SIG-M5 treated with dmso at 0.1 percent for 504 hours (cell line): ENCODE measurements around the gene BICRAL.
"Not testable (repeated sequence)": the region's sequence is repeated elsewhere in the genome, so short reads cannot be mapped to it uniquely, and the experiment has no call there.

ENCODE experiments used
- DNase-seq: peaks from one replicate; lab custom pipeline; 2025; ENCODE audit not compliant: unreplicated experiment; lab: John Stamatoyannopoulos, UW

Gene BICRAL

DNA sequence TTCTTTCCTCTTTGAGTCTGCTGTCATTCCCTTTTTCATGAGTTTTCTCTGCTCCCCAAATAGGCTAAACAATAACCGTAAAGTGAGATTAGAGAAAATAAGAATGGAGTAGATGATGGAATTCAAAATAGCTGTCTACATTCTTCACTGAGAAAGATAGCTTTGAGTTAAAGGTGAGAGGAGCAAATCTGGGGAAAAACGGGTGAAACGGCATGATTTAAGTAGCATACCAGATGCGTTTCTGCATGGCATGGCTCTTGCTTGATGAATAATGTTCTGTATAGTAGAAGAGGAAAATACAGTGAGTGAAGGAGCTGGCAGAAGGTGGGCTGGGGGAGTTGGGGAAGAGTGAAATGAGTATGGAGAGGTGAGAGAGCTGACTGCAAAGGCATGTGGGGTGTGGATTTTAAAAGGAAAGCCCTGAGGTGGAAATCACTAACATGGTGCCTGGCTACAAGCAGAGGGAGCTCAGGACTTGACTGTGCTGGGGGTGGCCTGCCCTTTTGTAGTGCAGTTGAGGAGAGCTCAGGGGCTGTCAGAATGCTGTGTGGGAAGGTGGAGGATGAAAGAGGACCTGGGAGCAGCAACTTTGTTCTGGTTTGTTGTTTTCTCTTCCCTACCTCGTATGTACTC lies 8.8 kb downstream of the BICRAL start:
- no peak for DNase-seq

DNA sequence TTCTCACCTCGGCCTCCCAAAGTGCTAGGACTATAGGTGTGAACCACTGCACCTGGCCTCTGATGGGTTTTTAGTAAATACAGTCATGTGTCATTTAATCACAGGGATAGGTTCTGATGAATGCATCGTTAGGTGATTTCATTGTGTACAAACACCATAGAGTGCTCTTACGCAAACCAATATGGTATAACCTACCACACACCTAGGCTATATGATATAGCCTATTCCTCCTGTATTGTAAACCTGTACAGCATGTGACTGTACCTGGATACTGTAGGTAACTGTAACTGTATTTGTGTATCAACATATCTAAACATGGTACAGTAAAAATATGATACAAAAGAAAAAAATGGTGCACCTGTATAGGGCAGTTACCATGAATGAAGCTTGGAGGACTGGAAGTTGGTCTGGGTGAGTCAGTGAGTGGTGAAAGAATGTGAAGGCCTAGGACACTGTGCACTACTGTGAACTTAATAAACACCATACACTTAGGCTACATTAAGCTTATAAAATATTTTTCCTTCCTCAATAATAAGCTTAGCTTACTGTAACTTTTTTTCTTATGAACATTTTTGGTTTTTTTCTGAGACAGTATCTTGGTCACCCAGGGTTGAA lies 10.0 kb downstream of the BICRAL start:
- DNase-seq: no peak

DNA sequence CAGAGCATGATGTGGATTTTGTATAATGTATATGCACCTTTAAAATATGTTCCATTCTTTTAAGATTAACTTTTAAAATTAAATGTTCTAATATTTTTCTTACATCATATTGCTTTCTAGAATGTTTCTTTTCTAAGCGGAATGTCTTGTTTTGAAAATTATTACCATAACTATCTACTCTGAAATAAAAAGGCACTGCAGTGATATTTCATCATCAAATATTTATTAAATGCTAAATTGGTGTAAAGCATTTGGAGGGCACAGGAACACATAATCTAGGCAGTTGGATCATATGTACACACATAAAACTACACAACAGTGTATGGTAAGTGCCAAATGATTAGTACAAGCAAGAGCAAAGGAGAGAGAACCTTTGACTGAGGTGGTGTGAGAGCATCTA lies 13.8 kb downstream of the BICRAL start:
- no peak for DNase-seq

DNA sequence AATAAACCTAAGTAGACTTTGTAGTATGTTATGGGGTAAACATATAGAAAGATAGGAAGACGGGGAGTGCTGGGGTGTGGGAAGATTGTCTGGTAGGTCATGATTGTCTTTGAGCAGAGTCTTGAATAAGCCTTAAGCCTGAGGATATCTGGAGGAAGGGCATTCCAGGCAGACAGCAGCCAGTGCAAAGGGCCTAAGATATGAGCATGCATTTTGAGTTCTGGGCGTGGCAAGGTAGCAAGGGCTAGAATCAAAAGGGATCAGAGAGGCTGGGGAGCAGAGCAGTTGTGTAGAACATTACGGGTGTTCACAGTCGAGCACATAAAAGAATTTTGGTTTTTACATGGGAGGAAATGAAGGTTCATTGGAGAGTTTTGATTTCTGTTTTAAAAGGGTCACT lies 14.3 kb downstream of the BICRAL start:
- no peak for DNase-seq

DNA sequence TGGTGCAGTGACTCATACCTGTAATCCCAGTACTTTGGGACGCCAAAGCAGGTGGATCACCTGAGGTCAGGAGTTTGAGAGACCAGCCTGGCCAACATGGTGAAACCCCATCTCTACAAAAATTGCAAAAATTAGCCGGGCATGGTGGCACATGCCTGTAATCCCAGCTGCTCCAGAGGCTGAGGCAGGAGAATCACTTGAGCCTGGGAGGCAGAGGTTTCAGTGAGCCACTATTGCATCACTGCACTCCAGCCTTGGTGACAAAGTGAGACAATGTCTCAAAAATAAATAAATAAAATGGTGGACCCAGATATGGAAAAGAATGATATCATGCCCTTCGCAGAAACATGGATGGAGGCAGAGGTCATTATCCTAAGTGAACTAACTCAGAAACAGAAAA lies 15.8 kb downstream of the BICRAL start:
- DNase-seq: not testable (repeated sequence)

DNA sequence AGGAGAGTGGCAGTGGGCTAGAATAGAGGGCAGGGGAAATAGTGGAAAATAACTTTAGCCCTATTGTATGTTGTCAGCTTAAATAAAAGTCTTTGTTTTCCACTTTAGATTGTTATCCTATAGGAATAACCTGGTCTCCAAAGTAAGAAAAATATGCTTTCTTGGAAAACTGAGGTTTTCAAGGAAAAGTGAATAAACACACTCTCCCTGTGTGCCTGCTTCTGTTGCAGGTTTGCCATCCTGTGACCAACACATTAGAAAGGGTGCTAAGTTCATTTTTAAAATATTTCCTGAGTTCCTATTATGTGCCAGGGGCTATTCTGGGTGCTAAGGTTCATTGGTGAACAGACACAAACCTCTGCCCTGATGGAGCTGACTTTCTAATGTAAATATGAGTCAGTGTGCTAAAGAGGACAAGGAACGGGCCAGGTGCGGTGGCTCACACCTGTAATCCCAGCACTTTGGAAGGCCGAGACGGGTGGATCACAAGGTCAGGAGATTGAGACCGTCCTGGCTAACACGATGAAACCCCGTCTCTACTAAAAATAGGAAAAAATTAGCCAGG lies 23.5 kb downstream of the BICRAL start:
- DNase-seq: no peak

DNA sequence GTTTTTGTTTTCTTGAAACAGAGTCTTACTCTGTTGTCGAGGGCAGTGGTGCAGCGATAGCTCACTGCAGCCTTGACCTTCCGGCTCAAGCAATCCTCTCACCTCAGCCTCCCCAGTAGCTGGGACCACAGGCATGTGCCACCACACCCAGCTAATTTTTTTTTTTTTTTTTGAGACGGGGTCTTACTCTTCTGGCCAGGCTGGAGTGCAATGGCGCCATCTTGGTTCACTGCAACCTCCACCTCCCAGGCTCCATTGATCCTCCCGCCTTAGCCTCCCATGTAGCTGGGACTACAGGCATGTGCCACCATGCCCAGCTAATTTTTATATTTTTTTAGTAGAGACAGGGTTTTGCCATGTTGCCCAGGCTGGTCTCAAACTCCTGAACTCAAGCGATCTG lies 24.5 kb downstream of the BICRAL start:
- DNase-seq: not testable (repeated sequence)

DNA sequence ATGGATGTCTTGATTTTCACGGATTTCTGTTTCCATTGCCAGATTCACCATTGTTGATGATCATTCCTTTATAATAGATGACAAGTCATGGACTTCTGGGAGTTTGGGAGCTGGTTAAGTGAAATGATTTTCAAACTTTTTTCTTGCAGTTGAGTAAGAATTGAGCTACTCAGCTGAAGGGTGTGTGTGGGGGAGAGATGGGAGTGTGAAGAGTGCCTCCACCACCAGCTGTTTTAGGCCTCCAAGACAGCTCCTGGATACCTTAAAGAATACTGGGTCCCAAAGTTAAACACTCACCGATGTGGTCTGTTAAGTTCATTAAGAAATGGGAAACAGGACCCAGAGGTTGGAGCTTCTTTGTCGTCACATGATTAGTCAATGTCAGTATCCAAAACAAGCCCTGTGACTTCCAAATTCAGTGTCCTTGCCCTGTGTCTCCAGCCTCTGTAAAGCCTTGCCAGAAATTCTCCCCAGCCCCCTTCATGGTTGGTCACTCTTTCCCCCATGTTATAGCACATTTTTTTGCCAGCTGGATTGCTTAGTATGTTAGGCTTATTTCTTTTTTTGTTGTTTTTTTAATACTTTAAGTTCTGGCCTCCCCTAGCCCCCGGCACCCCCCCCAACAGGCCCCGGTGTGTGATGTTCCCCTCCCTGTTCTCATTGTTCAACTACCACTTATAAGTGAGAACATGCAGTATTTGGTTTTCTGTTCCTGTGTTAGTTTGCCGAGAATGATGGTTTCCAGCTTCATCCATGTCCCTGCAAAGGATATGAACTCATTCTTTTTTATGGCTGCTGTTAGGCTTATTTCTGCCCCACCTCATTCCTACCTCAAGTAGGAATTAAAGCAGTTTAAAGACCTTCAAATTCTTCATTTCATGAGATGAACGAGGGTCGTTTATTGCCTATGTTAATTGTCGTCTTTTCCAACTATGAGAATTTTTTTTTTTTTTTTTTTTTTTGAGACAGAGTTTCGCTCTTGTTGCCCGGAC lies 26.9 kb downstream of the BICRAL start:
- DNase-seq: no peak

DNA sequence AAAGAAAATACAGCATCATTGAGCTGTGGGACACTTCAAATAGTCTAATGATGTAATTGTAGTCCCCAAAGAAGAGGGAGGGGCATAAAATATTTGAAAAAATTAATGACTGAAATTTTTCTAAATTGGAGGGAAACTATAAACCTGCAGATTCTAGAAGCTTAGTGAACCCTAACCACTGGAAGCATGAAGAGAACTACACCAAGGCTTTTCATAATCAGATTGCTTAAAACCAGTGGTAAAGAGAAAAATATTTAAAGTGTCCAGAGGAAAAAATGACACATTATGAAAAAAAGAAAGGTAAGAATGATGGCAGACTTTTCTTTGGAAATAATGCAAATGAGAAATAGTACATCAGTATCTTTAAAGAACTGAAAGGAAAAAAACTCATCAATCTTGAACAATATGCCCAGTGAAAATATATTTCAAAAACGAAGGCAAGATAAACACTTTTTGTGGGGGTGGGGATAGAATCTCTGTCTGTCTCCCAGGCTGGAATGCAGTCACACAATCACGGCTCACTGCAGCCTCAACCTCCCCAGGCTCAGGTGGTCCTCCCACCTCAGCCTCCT lies 31.3 kb downstream of the BICRAL start:
- no peak for DNase-seq

DNA sequence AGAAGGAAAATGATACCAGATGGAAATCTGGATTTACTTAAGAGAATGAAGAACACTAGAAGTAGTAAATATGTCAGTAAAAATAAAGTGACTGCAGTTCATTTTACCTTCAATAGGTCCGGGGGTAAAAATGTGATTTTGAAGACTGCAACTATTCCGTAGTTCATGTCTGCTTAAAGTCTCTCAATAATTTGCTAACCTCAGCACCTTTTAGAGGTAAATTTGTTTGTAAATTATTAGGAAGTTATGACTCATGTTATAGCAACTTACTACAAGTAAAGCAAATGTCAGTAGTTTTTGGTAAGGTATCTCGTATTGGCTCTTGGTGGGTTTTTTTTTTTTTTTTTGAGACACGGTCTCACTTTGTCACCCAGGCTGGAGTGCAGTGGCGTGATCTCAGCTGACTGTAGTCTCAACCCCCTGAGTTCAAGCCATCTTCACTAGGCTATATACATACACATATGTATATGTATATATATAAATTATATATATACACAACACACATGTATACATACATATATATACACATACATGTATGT lies 32.1 kb downstream of the BICRAL start:
- DNase-seq: no peak

DNA sequence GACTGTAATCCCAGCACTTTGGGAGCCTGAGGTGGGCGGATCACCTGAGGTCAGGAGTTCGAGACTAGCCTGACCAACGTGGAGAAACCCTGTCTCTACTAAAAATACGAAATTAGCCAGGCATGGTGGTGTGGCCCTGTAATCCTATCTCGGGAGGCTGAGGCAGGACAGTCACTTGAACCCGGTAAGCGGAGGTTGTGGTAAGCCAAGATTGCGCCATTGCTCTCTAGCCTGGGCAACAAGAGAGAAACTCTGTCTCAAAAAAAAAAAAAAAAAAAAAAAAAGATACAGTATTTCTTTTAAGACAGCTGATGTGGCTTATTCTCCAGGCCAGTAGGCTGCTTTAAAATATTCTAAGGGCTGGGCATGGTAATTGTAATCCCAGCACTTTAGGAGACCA lies 33.9 kb downstream of the BICRAL start:
- DNase-seq: peak; percentile 41

DNA sequence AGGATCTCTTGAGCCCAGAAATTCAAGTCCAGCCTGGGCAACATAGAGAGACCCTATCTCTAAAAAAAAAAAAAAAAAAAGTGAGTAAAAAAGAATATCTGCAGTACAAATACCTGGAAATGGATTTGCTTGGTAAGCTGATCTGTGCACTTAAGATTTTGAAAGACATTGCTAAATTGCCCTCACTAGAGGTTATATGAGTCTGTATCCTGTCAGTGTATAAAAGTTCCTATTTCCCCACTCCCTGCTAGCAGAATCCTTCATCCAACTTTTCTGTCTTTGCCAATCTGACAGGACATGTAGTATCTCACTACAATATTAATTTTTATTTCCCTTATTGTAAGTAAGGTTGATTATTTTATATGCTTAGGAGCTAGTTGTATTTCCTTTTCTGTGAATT lies 36.1 kb downstream of the BICRAL start:
- DNase-seq: no peak

DNA sequence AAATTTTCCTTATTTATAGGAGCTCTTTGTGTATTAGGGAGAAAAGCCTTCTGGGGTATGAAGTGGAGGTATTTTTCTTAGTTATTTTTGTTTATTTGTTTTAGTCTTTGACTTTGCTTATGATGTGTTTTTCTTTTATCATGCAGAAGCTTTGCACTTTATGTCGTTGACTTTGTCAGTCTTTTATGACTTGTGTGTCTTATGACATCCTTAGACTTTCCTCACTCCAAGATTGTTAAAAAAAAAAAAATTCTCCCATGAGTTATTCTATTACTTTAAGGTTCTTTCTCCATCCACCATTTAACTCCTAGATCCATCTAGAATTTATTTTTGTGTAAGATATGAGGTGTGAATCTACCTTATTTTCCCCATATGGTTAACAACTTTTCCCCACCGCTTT lies 36.6 kb downstream of the BICRAL start:
- no peak for DNase-seq

DNA sequence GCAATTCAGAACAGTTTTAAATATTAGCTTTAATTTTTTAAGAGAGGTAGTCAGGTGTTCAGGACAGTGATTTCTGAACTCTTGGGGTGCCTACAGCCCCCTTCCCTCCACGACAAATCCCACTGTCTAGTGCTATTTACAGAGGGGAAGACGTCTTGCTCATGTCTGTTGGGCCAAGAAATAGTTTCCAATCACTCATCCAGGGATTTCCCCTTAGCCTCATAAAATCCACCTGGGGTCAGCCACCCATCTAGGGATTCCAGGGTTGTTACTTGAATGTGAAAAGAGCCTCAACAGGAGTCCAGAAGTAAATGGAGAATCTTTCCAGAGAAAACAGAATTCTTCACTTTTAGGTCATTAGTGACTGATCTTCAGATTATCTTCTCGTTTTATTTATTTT lies 37.0 kb downstream of the BICRAL start:
- no peak for DNase-seq

DNA sequence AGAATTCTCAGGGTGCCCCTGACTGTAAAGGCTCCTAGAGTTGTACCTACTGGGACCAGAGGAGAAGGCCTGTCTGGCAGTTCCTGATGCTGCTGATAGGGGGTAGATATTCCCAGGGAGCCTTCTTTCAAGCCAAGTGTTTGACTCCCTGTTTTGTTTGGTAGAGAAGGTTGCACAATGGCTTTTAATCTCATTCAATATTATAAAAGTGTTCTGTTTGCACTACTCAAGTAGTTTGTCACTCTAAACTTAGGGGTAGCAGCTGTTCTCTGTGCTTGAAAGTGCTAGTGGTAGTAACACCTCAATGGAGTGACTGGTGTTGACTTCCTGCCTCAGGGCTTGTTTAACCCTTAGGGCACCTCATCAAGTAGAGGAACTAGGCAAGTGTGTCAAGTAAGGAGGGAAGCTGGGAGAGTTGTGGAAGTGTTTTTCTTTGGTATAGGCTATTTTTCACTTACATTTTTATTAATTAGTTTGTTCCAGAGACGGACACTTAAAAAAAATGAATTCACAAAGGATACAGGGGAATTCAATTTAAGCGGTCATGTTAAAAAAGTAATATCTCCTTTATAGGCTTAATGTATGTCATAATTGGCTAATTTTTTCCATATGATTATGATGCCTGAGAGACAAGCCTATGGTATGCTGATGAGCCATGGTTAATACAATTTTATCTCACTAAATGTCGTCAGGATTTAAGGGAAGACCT lies 38.1 kb downstream of the BICRAL start:
- peak; percentile 19 for DNase-seq

DNA sequence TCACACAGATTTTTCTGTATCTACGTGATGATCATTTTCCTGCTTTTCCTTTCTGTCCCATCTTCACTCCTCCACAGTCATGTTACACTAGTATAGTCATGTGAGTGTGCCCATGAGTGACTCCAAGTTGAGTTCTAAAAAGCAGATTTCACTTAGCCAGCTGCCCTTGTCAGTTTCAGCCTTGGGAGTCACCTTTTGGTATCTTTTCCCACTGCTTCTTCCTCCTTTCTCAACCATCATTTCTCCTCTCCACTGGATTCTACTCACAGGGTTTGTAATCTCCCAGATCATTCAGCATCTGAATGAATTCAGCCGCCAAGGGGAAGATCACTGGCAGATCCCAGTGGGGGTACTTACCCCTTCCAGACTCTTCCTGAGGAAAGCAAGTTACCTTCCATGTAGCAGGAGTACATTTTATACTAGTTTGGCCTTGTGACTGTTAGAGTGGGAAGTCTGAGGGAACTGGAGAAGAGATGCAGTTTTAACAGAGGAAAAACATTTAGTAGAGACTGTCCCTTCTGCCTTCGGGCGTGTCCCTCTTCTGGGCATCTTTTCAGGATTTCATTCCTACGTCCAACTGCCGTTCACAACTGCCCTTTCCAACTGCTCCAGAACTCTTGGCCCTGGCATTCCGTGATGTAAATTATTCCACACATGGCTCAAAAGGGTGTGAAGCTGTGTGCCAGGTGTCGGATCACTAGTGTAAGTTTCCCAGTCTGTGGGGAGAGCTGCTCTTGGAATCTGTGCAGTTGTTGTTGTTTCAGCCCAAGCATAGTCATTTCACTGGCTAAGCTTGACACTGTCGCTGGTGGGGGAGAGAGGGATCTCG lies 38.9 kb downstream of the BICRAL start:
- no peak for DNase-seq

DNA sequence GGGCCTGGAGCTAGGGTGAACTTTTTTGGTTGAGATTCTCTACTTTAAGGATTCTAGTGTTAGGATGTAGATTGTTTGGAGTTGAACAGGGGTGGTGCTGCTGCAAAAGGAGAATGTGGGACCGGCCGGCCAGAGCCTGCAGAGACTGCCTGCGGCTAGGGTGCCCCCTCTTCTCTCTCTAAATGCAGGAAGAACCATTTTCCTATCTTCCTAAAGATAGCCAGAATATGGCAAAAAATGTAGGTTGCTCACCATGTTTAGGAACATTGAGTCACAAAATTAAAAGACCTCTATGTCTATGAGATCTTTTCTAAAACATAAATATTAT lies 39.5 kb downstream of the BICRAL start:
- no peak for DNase-seq

DNA sequence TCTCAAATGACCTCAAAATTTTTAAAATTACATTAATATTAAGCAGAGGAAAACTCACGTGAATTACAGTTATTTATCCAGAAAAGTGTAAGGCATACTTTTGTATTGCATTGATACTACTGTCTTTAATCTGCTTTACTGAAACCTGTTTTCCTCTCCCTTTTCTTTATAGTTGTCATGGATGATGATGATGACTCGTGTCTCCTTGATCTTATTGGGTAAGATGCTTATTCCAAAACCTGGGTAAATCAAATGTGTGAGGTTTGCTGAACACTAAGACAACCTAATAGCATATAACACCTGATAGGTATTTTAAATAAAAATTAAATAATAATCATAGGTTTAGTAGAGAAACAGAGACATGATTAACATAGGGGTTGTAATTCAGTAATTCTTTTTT lies 40.0 kb downstream of the BICRAL start:
- DNase-seq: no peak

DNA sequence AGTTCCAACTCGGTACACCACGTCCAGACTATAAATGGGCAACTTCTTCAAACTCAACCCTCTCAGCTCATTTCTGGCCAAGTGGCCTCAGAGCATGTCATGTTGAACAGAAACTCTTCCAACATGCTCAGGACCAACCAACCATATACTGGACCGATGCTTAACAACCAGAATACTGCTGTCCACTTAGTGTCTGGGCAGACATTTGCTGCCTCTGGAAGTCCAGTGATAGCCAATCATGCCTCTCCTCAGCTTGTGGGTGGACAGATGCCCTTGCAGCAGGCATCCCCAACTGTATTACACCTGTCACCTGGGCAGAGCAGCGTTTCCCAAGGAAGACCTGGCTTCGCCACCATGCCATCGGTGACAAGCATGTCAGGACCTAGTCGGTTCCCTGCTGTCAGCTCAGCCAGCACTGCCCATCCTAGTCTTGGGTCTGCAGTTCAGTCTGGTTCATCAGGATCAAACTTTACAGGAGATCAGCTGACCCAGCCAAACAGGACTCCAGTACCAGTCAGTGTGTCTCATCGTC lies 47.8 kb downstream of the BICRAL start:
- no peak for DNase-seq
